HG03159 (cell line): ENCODE measurements around the gene MRGPRX2.

ENCODE experiments used
- ATAC-seq: cut with Tn5 transposase; IDR thresholded peaks from one replicate; pipeline ENCODE4 v1.9.1; 2021; ENCODE audit warnings: mild to moderate bottlenecking, moderate library complexity; ENCODE audit not compliant: unreplicated experiment

Gene MRGPRX2

DNA sequence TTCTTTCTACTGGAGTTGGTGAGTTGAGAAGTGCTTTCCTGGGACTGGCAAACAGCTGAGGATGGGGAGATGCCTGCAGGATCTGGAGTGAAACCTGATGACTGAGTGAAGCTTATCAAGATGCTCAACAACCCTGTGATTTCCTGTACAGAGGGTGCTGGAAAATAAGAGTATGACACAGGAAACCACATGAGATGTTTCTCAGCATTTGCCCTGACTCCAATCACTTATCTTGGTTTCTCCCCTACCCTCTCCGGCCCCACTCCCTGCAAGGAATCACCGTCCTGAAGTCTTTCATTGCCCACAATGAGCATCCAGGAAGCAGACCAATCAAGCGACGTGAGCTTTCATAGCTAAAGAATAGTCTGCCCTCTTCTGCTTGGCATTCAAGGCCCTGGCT lies at the start of gene MRGPRX2:
Gene MRGPRX2, minus strand, starts transcription at position 89 of the 400 bp plus-strand sequence. CDS start 4,315 bp downstream, outside the sequence.
- ATAC-seq: no peak

- no peak for ATAC-seq
Observed at GRCh38 chr11:19110295-19110694, 49.8 kb upstream of the MRGPRX2 start.

GRCh38 chr11:19107125-19107524 lies 46.6 kb upstream of the MRGPRX2 start:
- ATAC-seq: no peak

DNA sequence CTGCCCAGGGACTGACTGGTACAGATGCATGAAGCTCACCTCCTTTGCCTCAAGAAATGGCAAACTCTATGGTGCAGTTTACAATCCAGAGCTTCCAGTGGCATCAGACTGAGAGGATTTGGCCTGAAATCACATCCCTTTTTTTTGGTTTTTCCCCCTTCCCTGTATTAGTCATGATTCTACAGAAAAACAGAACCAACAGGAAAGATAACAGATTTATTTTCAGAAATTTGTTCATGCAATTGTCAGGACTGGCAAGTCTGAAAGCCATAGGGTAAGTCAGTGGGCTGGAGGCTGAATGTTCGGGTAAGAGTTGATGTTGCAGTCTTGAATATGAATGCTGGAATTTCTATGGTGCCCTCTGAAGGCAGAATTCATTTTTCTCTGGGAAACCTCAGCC lies 44.5 kb upstream of the MRGPRX2 start:
- no peak for ATAC-seq

- no peak for ATAC-seq
Observed at GRCh38 chr11:19102521-19102900, 42.0 kb upstream of the MRGPRX2 start.

GRCh38 chr11:19101796-19102520 lies 41.4 kb upstream of the MRGPRX2 start:
- no peak for ATAC-seq

GRCh38 chr11:19100885-19101284 lies 40.4 kb upstream of the MRGPRX2 start:
- no peak for ATAC-seq

DNA sequence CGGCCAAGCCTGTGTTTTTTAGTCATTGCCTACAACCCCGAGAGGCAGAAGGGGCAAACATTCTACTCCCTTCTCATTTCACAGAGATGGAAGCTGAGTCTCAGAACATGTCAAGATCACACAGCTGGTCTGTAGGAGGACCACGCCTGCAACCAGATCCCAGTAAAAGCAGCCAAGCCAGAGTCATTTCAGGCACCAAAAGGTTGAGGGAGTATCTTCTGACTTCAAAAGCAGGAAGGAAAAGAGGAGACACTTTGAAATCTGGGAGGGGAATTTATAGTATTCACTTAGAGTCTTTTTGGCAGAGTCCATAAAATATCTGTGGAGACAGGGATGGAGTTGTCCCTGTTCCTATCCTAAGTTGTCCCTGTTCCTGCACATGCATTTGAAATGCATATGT lies 38.6 kb upstream of the MRGPRX2 start:
- ATAC-seq: no peak

DNA sequence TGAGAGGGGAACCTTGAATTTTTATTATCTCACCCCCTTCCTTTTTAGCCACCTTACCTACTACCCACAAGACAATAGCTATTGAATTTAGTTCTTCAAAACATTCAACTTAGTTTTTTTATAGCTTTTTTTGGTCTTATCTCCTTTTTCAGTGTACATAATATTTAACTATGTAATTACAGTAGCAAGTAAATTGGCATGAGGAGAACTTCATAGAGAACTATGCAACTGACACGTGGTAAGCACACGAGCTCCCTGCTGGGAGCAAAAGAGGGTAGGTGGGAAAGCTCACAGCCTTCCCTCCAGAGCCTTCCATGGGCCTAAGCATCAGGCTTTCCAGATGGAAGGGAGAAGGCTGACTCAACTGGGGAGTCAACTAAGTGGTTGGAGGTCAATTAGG lies 34.3 kb upstream of the MRGPRX2 start:
- no peak for ATAC-seq

- no peak for ATAC-seq
Observed at GRCh38 chr11:19093976-19094375, 33.5 kb upstream of the MRGPRX2 start.

GRCh38 chr11:19092850-19093249 lies 32.3 kb upstream of the MRGPRX2 start:
- no peak for ATAC-seq

DNA sequence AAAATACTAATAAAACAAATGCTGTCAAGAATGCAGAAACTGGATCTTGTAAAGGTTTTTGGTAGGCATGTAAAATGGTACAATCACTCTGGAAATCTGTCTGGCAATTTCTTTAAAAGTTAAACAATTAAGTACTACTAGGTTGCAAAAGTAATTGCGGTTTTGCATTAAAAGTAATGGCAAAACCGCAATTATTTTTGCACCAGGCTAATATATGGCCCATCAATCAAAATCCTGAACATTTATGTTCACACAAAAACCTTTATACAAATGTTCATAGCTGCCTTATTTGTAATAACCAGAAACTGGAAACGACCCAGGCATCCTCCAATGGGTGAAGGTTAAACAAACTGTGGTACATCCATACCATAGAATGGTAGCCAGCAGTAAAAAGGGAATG lies 31.8 kb upstream of the MRGPRX2 start:
- no peak for ATAC-seq

- ATAC-seq: no peak
Observed at GRCh38 chr11:19091366-19091765, 30.8 kb upstream of the MRGPRX2 start.

DNA sequence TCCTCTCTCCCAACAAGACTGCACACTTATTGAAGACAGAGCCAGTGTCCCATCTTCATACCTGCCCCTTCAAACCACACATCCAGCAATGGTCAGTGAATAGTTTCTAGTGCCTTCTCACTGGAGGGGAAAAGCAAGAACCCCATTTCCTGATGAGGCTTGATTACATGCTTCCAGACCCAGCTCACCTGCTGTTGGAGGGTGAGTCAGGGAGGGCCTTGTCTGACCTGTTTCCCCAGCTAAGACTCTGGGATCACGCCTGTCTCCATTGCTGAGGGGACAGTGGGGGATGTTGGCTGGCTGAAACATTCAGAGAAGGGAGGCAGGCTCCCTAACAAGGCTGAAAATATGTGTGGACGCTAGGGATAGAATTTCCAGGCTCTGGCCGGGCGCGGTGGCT lies 28.9 kb upstream of the MRGPRX2 start:
- ATAC-seq: no peak

GRCh38 chr11:19088791-19089190 lies 28.3 kb upstream of the MRGPRX2 start:
- ATAC-seq: no peak

GRCh38 chr11:19087658-19088057 lies 27.1 kb upstream of the MRGPRX2 start:
- no peak for ATAC-seq

GRCh38 chr11:19084661-19085315 lies 24.3 kb upstream of the MRGPRX2 start:
- ATAC-seq: no peak

GRCh38 chr11:19083166-19083565 lies 22.6 kb upstream of the MRGPRX2 start:
- ATAC-seq: no peak

DNA sequence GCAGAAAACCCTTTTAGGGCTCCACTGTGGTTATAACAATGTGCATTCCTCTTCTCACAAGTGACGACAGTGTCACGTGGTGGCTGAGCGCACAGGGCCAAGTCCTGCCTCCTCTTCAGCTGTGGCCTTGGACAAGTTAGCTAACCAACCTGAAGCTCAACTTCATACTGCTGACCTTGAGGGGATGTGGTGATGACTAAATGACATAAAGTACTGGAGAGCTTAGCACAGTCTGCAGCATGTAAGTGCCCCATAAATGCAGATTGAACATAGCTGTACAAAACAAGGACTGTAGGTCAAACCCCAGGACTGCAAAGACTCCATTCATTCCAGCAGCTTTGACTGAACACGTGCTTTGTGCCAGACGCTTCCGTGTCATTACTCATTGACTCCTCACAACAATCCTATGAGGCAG lies 20.1 kb upstream of the MRGPRX2 start:
- no peak for ATAC-seq

- no peak for ATAC-seq
Observed at GRCh38 chr11:19079643-19080440, 19.3 kb upstream of the MRGPRX2 start.

- no peak for ATAC-seq
Observed at GRCh38 chr11:19077965-19078364, 17.4 kb upstream of the MRGPRX2 start.
